HFF-Myc (cell line): ENCODE data around the gene PPP2R5D.
"Not testable (repeated sequence)": the region's sequence is repeated elsewhere in the genome, so short reads cannot be mapped to it uniquely, and the experiment has no call there.

Source experiments
- DNase-seq: peaks from one replicate; pipeline ENCODE4 v3.0.0-alpha.2; 2011; ENCODE audit warnings: low read depth; ENCODE audit errors: extremely low read depth
- H3K4me3 ChIP-seq: replicated peaks from 2 replicates; pipeline ENCODE4 v1.5.1; 2011; ENCODE audit warnings: low read depth, mild to moderate bottlenecking, control low read depth, low read length
- CTCF ChIP-seq: IDR thresholded peaks from 2 replicates; pipeline ENCODE4 v1.5.1; 2012; ENCODE audit warnings: mild to moderate bottlenecking, low read depth, low read length, control low read depth; ENCODE audit errors: missing control alignments

The PPP2R5D gene

GRCh38 chr6:43040542-43041257, 56.3 kb downstream of the PPP2R5D start:
- TF ChIP-seq CTCF, result no peak
- DNase-seq, result no peak
- no peak overlapping the region for H3K4me3 ChIP-seq

GRCh38 chr6:43041475-43041874, 57.1 kb downstream of the PPP2R5D start:
- not testable (repeated sequence) for DNase-seq, H3K4me3 ChIP-seq

- no peak for TF ChIP-seq CTCF
- H3K4me3 ChIP-seq, result no peak overlapping the region
- DNase-seq, result no peak
These were observed 58.9 kb downstream of the PPP2R5D start for GRCh38 chr6:43043310-43043709.

- no peak overlapping the region for H3K4me3 ChIP-seq
- TF ChIP-seq CTCF, result no peak
- DNase-seq, result no peak
These were observed 61.1 kb downstream of the PPP2R5D start for GRCh38 chr6:43045371-43045930.

- no peak for DNase-seq
- no peak for TF ChIP-seq CTCF
These were observed 63.6 kb downstream of the PPP2R5D start for GRCh38 chr6:43047998-43048397.

GRCh38 chr6:43050981-43051380, 66.6 kb downstream of the PPP2R5D start:
- DNase-seq, result no peak
- no peak overlapping the region for H3K4me3 ChIP-seq
- no peak for TF ChIP-seq CTCF

More at GRCh38 chr6:43047998-43048397, 63.6 kb downstream of the PPP2R5D start:
- no peak overlapping the region for H3K4me3 ChIP-seq

- H3K4me3 ChIP-seq, result peak overlapping the region; percentile 74; the same call in 1 of the 2 replicates
- no peak for TF ChIP-seq CTCF
- no peak for DNase-seq
These were observed 68.0 kb downstream of the PPP2R5D start for GRCh38 chr6:43052225-43052841.
